Measurements from ENCODE around the gene PTCSC3. TPM values are rescaled to one million over a fixed set of nuclear protein-coding genes. Genes with fewer than 3 reads are reported as not detected.

The PTCSC3 gene
- polyA plus RNA-seq, 3 donors, result not detected

DNA sequence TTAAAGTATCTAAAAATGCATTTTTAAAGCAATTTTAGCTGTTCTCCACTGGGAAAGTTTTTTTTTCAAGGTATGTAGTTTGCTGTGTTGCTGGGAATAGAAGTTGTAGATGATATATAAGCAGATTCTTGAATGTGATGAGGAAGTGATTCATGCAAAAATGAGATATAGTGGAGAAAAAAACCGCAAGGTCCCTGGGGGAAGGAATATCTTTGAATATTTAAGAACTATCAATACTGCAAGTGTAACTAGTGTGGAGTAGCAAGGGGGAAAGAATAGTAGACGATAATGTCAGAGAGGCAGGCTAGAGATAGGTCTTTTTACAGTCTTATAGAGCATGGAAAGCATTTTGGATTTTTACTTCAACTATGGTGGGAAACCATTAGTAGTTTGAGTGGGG lies 42.5 kb downstream of the PTCSC3 start:
- TF ChIP-seq, protein P1, sequence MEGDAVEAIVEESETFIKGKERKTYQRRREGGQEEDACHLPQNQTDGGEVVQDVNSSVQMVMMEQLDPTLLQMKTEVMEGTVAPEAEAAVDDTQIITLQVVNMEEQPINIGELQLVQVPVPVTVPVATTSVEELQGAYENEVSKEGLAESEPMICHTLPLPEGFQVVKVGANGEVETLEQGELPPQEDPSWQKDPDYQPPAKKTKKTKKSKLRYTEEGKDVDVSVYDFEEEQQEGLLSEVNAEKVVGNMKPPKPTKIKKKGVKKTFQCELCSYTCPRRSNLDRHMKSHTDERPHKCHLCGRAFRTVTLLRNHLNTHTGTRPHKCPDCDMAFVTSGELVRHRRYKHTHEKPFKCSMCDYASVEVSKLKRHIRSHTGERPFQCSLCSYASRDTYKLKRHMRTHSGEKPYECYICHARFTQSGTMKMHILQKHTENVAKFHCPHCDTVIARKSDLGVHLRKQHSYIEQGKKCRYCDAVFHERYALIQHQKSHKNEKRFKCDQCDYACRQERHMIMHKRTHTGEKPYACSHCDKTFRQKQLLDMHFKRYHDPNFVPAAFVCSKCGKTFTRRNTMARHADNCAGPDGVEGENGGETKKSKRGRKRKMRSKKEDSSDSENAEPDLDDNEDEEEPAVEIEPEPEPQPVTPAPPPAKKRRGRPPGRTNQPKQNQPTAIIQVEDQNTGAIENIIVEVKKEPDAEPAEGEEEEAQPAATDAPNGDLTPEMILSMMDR (IDR thresholded peaks at IDR 0.05), result no peak
- Histone ChIP-seq H3K79me2 (ENCODE audit: insufficient read depth, low read length) (no peaks in the 10 kb centered on the region), H3K9ac (ENCODE audit: insufficient read depth, low read length, poor library complexity, severe bottlenecking) (no peak overlapping the region), H3K36me3 (replicated peaks in 1 of 2; ENCODE audit: control insufficient read depth in 1 of 2, insufficient read depth in 2 of 2, low read length in 2 of 2) (no peaks in the 10 kb centered on the region), H3K9me3 (replicated peaks in 1 of 2; ENCODE audit: control insufficient read depth in 1 of 2, insufficient read depth in 1 of 2, low read length in 2 of 2) (no peaks in the 10 kb centered on the region), H3K27ac (ENCODE audit: low read depth in 1 of 2, low read length in 2 of 2) (no peak overlapping the region), H3K27me3 (ENCODE audit: control insufficient read depth in 2 of 2, insufficient read depth in 2 of 2, low read length in 2 of 2) (no peaks in the 10 kb centered on the region), H4K20me1 (ENCODE audit: insufficient read depth, low read length) (no peaks in the 10 kb centered on the region), H3K4me1 (ENCODE audit: control insufficient read depth in 1 of 2, insufficient read depth in 2 of 2, low read length in 2 of 2) (no peaks in the 10 kb centered on the region), H2AFZ (ENCODE audit: insufficient read depth, low read depth, low read length, poor library complexity, severe bottlenecking) (no peak overlapping the region), H3K4me2 (replicated peaks; ENCODE audit: extremely low read depth, low read length, poor library complexity, severe bottlenecking) (no peak overlapping the region), H3K4me3 (replicated peaks in 1 of 3; ENCODE audit: low read depth in 2 of 3, low read length in 3 of 3) (no peak overlapping the region)
- no peak overlapping the region for H3K4me3 Mint-ChIP-seq
- intact Hi-C loops (cut with micrococcal nuclease), result no loop called here
- DNase-seq, result no peak
- H3K9me3 Mint-ChIP-seq, result peaks cover 0 to 4% (median 0%) of the 10 kb centered on the region in 7 donors
- no CpG with 5 or more reads among the region's 2 CpGs for WGBS (ENCODE audit: insufficient coverage)
- H3K36me3 Mint-ChIP-seq, result no peaks in the 10 kb centered on the region
- H3K27ac Mint-ChIP-seq, result no peak overlapping the region
- H3K4me1 Mint-ChIP-seq, result no peaks in the 10 kb centered on the region
- no peaks in the 10 kb centered on the region for H3K27me3 Mint-ChIP-seq (ENCODE audit: low read depth in 3 of 3)

DNA sequence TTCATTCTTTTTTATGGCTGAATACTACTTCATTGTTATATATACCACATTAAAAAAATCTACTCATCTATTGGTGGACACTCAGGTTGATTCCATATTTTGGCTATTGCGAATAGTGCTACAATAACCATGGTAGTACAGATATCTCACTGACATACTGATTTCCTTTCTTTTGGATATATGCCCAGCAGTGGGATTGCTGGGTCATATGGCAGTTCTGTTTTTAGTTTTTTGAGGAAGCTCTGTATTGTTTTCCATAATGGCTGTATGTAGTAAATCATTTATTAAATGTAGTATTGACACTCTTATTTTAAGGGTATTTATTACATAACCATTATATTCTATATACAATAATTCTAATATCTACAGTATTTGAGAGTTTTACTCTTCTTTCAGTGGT lies 43.7 kb downstream of the PTCSC3 start:
- intact Hi-C loops (cut with micrococcal nuclease), result no loop called here
- no peaks in the 10 kb centered on the region for H3K4me1 Mint-ChIP-seq
- no peak overlapping the region for H3K9ac ChIP-seq (ENCODE audit: insufficient read depth, low read length, poor library complexity, severe bottlenecking)
- H3K27me3 Mint-ChIP-seq (ENCODE audit: low read depth in 3 of 3), result no peaks in the 10 kb centered on the region
- H3K27ac Mint-ChIP-seq, result no peak overlapping the region
- H3K27ac ChIP-seq (ENCODE audit: low read depth in 1 of 2, low read length in 2 of 2), result no peak overlapping the region
- no peaks in the 10 kb centered on the region for H3K27me3 ChIP-seq (ENCODE audit: control insufficient read depth in 2 of 2, insufficient read depth in 2 of 2, low read length in 2 of 2)
- no peaks in the 10 kb centered on the region for H3K36me3 Mint-ChIP-seq
- H3K4me2 ChIP-seq (replicated peaks; ENCODE audit: extremely low read depth, low read length, poor library complexity, severe bottlenecking), result no peak overlapping the region
- no peaks in the 10 kb centered on the region for H4K20me1 ChIP-seq (ENCODE audit: insufficient read depth, low read length)
- H3K9me3 Mint-ChIP-seq, result peaks cover 0 to 6% (median 2%) of the 10 kb centered on the region in 7 donors
- no peaks in the 10 kb centered on the region for H3K79me2 ChIP-seq (ENCODE audit: insufficient read depth, low read length)
- H2AFZ ChIP-seq (ENCODE audit: insufficient read depth, low read depth, low read length, poor library complexity, severe bottlenecking), result no peak overlapping the region
- no peaks in the 10 kb centered on the region for H3K9me3 ChIP-seq (replicated peaks in 1 of 2; ENCODE audit: control insufficient read depth in 1 of 2, insufficient read depth in 1 of 2, low read length in 2 of 2)
- no peak for DNase-seq
- WGBS (ENCODE audit: insufficient coverage), result no CpG with 5 or more reads among the region's 1 CpG
- no peaks in the 10 kb centered on the region for H3K4me1 ChIP-seq (ENCODE audit: control insufficient read depth in 1 of 2, insufficient read depth in 2 of 2, low read length in 2 of 2)
- no peaks in the 10 kb centered on the region for H3K36me3 ChIP-seq (replicated peaks in 1 of 2; ENCODE audit: control insufficient read depth in 1 of 2, insufficient read depth in 2 of 2, low read length in 2 of 2)
- no peak overlapping the region for H3K4me3 Mint-ChIP-seq
- no peak overlapping the region for H3K4me3 ChIP-seq (replicated peaks in 1 of 3; ENCODE audit: low read depth in 2 of 3, low read length in 3 of 3)
- TF ChIP-seq, protein P1 (IDR thresholded peaks at IDR 0.05), result no peak
